HG03196 (cell line): ENCODE data around the gene MIER2.
"Not testable (repeated sequence)": the region's sequence is repeated elsewhere in the genome, so short reads cannot be mapped to it uniquely, and the experiment has no call there.

Experiments
- ATAC-seq: cut with Tn5 transposase; IDR thresholded peaks from one replicate; pipeline ENCODE4 v1.9.1; 2021; ENCODE audit not compliant: unreplicated experiment

The MIER2 gene, protein sequence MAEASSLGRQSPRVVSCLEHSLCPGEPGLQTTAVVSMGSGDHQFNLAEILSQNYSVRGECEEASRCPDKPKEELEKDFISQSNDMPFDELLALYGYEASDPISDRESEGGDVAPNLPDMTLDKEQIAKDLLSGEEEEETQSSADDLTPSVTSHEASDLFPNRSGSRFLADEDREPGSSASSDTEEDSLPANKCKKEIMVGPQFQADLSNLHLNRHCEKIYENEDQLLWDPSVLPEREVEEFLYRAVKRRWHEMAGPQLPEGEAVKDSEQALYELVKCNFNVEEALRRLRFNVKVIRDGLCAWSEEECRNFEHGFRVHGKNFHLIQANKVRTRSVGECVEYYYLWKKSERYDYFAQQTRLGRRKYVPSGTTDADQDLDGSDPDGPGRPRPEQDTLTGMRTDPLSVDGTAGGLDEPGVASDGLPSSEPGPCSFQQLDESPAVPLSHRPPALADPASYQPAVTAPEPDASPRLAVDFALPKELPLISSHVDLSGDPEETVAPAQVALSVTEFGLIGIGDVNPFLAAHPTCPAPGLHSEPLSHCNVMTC

GRCh38 chr19:344625-345319, at the start of gene MIER2:
Gene MIER2, minus strand, starts transcription at chr19:344796. Its CDS starts 14 bp downstream, at chr19:344782.
- peak; percentile 72 for ATAC-seq

- not testable (repeated sequence) for ATAC-seq
These were observed 49.0 kb upstream of the MIER2 start for GRCh38 chr19:393560-393959.

- no peak for ATAC-seq
These were observed 47.9 kb upstream of the MIER2 start for GRCh38 chr19:392375-392970.

- no peak for ATAC-seq
These were observed 47.3 kb upstream of the MIER2 start for GRCh38 chr19:391726-392374.

DNA sequence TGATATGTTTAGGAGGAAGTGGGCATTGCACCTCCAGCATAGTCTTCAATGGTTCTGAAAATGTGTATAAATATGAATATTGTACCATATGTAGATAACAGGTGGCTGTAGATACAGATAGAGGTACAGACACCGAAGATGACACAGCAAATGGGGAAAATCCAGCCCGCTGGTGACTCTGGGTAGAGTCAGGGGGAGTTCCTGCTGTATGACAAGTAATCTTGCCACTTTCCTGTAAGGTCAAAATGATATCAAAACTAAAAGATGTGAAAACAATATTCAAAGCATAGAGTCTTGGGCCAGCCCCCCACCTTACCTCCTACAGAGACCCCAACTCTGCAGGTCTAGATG, 46.6 kb upstream of the MIER2 start:
- ATAC-seq: no peak

DNA sequence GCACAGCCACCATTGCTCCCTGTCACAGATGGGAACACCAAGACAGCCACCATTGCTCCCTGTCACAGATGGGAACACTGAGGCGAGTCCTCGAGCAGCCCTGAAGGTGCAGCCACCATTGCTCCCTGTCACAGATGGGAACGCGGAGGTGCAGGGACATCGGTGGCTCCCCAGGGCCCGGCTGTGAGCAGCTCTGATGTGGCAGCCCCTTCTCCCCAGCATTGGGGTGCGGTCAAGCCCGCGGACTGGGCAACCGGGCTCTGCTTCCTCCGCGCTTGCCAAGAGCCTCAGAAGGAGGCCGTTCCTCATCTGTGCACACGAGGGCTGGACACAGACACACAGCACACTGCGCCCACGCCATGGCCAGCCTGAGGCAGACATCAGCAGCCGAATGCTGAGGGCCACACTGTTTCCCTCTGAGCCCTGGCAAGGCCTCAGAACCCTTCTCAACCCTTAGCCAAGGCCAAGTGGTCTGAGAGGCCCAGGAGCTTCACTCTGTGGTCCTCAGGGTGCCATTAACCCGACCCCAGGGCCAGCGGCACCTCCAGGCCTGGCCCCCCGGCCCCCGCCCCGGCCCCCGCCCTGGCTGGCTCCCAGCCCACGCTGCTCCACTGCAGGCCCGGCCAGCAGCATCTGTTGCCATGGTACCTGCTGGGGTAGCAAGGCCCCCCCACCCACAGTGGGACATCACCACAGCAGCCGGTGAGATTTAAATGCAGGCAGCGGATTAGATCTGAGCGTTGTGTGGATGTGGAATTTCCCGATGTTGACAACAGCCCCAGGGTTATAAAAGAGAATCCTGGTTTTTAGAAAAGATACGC, 46.0 kb upstream of the MIER2 start:
- no peak for ATAC-seq

GRCh38 chr19:389935-390289, 45.3 kb upstream of the MIER2 start:
- no peak for ATAC-seq

DNA sequence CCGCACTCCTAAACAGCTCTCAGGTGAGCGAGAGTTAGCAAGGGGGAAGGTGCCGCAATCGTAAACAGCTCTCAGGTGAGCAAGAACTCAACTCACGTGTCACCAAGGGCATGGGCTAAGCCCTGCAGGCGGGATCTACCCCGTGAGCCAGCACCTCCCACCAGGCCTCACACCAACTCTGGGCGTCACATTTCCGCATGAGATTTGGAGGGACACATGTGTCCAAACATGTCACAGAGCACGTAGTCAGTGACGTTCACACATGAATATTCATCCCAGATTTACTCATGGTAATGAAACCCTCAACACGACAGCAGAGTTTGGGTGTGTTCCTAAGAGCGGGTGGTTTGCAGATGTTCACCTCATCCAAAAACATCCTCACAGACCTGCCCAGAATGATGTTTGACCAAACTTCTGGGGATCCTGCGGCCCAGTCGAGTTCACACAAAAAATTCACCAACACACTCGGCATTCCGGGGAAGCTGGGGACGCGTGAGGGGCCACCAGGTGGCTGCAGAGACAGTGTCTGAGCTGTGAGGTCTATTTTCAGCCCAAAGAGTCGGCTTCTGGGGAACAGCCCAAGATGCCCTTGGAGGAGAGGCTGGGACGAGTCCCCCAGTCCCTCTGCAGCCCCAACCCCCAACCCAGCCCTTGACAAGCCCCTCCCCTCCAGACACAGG, 44.8 kb upstream of the MIER2 start:
- ATAC-seq: no peak

DNA sequence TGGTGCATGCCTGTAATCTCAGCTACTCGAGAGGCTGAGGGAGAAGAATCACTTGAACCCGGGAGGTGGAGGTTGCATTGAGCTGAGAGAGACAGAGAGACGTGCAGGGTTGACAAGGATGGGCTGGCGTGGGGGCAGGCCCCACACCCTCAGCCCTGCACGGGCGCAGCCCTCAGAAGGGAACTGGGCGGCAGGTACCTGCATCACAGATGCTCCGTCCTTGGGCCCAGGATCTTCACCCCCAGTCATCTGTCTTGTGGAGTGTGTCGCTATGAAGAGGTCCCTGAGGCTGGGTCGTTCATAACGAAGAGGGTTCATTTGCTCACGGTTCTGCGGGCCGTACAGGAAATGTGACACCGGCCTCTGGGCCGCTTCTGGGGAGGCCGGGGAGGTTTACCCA, 44.1 kb upstream of the MIER2 start:
- ATAC-seq: no peak

DNA sequence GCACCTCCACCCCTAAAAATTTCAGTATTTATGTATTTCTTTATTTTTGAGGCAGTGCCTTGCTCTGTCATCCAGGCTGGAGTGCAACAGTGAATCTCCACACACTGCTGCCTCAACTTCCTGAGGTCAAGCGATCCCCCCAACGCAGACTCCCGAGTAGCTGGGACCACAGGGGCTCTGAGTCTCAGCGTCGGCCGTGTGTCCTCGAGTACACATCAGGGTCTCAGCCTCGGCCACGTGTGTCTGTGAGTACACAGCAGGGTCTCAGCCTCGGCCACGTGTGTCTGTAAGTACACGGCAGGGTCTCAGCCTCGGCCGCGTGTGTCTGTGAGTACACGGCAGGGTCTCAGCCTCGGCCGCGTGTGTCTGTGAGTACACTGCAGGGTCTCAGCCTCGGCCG, 43.2 kb upstream of the MIER2 start:
- ATAC-seq: no peak

DNA sequence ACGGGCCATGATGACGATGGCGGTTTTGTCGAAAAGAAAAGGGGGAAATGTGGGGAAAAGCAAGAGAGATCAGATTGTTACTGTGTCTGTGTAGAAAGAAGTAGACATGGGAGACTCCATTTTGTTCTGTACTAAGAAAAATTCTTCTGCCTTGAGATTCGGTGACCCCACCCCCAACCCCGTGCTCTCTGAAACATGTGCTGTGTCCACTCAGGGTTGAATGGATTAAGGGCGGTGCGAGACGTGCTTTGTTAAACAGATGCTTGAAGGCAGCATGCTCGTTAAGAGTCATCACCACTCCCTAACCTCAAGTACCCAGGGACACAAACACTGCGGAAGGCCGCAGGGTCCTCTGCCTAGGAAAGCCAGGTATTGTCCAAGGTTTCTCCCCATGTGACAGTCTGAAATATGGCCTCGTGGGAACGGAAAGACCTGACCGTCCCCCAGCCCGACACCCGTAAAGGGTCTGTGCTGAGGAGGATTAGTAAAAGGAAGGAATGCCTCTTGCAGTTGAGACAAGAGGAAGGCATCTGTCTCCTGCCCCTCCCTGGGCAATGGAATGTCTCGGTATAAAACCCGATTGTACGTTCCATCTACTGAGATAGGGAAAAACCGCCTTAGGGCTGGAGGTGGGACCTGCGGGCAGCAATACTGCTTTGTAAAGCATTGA, 42.2 kb upstream of the MIER2 start:
- not testable (repeated sequence) for ATAC-seq

DNA sequence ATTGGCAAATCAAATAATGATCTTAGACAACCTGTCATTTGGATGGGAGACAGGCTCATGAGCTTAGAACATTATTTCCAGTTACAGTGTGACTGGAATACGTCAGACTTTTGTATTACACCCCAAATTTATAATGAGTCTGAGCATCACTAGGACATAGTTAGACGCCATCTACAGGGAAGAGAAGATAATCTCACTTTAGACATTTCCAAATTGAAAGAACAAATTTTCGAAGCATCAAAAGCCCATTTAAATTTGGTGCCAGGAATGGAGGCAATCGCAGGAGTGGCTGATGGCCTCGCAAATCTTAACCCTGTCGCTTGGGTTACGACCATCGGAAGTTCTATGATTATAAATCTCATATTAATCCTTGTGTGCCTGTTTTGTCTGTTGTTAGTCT, 41.6 kb upstream of the MIER2 start:
- not testable (repeated sequence) for ATAC-seq

DNA sequence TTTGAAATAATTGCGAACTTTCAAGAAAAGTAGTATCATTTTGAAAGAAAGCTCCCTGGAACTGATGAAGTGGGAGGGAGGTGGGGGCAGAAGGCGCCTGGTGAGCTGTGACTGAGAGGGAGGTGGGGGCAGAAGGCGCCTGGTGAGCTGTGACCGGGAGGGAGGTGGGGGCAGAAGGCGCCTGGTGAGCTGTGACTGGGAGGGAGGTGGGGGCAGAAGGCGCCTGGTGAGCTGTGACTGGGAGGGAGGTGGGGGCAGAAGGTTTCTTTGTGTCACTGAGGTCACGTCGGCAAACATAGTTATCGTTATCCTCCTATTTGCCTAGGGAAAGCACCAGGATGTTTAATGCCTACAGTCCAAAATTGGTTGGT, 40.2 kb upstream of the MIER2 start:
- no peak for ATAC-seq

- ATAC-seq: no peak
These were observed 39.6 kb upstream of the MIER2 start for GRCh38 chr19:383922-384798.

- no peak for ATAC-seq
These were observed 38.4 kb upstream of the MIER2 start for GRCh38 chr19:383040-383439.

- peak; percentile 53 for ATAC-seq
These were observed 38.0 kb upstream of the MIER2 start for GRCh38 chr19:382578-382977.

GRCh38 chr19:381901-382300, 37.3 kb upstream of the MIER2 start:
- ATAC-seq: not testable (repeated sequence)

DNA sequence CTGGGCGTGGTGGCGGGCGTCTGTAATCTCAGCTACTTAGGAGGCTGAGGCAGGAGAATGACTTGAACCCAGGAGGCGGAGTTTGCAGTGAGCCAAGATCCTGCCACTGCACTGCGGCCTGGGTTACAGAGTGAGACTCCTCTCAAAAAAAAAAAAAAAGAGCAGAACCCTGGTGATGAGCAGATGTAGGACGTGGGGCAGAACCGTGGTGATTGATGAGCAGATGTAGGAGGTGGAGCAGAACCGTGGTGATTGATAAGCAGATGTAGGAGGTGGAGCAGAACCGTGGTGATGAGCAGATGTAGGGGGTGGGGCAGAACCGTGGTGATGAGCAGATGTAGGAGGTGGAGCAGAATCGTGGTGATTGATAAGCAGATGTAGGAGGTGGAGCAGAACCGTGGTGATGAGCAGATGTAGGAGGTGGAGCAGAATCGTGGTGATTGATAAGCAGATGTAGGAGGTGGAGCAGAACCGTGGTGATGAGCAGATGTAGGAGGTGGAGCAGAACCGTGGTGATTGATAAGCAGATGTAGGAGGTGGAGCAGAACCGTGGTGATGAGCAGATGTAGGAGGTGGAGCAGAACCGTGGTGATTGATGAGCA, 36.1 kb upstream of the MIER2 start:
- not testable (repeated sequence) for ATAC-seq
